Endometrium (tissue), 2 donors: ENCODE measurements around the gene WWC2.
A peak's percentile ranks its signal among the peaks of the same experiment; 100 is the strongest.

Source experiments
- FAIRE-seq: peaks from 2 replicates; lab custom pipeline; 2012; peaks lifted over from hg19 to GRCh38; lab: Jason Lieb, UNC
- donor health status: control.
- donor health status: control.

Gene WWC2

DNA sequence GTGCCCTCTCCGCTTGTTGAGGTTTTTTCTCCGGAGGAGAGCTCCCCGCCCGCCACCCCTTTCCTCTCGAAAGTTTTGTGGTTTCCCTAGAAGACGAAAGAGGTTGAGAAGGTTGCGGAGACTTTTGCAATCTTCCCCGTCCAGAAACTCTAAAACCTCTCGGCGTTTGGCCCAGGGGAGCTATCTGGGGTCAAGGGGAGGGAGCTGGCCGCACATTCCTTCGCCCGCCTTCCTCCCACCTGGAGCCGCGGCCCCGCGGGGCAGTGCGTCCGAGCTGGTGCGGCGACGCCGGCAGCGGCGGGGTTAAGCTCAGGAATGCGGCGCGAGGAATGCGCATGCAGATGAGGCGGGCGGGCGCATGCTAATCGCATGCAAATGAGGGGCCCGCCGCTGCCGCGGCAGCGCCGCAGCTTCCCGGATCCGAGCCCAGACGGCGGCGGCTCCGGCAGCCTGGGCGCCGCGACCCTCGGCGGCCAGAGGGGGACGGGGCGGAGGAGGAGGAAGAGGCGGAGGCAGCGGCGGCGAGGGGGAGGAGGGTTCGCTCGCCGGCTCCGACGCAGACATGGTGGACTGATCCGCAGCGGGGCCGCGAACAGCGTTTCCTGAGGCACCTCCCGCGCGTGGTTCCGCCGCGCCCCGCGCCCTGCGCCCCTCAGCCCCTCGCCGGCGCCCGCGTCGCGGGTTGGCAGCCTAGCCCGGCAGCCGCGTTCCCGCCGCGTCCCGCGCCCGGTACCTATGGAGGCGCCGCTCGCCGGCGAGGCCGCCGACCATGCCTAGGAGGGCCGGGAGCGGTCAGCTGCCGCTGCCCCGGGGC lies at the start of gene WWC2:
Gene WWC2, plus strand, starts transcription at position 535 of the 814 bp plus-strand sequence. Its CDS starts 235 bp downstream, at position 770.
- no peak for FAIRE-seq

DNA sequence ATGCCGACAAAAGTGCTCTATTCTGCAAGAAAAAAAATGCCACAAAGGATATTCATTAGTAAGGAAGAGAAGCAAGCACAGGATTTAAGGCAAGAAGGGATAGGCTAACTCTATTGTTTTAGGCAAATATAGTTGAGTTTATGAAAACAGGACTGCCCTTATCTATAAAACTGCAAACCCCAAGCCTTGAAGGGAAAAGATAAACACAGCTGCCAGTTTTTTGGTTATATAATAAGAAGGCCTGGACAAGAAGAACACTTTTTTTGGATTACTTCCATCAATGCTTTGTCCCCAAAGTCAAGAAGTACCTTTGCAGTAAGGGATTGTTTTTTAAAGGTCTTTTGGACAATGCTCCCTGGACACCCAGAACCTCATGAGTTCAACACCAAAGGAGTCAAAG lies 45.4 kb upstream of the WWC2 start:
- no peak for FAIRE-seq

DNA sequence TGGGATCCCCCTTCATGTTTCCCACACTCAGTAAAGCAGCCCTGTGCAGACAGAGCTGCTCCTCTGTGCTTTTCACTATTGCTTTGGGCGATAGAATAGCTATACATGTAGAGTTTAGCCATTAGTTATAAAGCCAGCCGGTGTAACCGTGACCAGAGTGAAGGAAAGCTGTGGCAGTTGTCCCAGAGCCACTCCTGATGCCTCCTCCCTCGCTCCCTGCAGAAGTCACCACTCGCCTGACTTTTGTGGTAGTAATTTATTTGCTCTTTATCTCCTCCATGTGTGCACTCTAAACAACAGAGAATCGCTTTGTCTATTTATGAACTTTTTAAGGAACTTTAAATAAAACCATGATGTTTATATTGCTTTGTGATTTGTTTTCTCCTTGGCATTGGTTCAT lies 41.8 kb upstream of the WWC2 start:
- FAIRE-seq, result peak; percentile 41

DNA sequence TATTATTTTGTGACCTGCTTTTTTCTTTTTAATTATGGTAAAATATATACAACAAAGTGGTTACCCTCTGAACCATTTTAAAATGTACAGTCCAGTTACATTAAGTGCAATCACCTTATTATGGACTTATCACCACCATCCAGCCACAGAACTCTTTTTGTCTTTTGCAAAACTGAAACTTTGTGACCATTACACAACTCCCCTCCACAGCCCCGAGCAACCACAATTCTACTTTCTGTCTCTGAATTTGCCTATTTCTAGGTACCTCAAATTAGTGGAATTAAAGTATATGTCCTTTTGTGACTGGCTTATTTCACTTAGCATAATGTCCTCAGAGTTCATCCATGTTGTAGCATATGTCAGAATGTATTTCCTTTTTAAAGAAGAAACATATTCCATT lies 39.3 kb upstream of the WWC2 start:
- no peak for FAIRE-seq

DNA sequence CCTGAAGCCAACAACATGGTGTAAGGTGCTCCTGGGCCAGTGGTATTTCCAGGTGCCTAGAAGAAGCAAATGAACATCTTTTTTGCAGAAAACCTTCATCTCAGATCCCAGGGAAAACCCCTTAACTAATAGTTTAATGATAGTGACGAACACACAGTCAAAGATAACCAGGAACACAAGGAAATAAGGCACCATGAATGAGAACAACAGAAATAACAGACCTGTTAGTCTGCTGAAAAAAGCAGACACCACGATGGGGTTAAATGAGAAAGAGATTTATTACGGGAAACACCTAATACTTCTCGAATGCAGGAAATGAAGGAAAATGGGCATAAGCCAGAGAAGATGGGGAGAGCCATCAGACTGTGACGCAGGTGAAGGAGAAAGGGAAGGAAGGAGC lies 30.6 kb upstream of the WWC2 start:
- FAIRE-seq, result no peak

DNA sequence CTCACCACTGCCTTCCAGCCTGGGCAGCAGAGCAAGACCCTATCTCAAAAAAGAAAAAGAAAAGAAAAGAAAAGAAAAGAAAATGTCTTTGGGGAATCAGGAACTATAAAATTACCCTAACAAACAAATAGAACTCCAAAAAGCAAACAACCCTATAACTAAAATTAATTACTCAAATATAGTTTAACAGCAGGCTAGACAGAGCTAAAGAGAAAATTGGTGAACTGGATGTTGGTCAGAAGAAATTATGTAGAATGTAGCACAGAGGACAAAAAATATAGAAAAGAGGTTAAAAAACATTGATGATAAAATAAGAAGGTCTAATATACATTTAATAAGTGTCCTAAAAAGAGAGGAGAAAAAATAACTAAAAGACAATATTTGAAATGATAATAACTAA lies 27.8 kb upstream of the WWC2 start:
- FAIRE-seq, result peak; percentile 15

DNA sequence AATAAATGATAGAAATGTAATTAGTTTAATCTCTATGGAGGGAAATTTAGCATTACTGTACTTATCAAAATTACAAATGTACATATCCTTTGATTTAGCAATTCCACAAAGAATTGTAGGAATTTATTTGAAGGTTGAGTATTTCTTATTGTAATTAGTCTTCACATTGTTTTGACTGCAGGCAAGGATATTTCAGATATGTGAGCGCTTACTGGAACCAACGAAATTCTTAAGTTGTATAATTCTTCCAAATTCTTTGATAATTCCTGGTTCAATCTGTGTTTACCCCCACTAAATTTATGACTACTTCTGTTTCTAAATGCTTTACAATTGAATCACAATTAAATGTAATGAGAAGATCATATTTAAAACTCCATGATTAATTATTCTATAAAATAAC lies 26.9 kb upstream of the WWC2 start:
- FAIRE-seq, result peak; percentile 8

DNA sequence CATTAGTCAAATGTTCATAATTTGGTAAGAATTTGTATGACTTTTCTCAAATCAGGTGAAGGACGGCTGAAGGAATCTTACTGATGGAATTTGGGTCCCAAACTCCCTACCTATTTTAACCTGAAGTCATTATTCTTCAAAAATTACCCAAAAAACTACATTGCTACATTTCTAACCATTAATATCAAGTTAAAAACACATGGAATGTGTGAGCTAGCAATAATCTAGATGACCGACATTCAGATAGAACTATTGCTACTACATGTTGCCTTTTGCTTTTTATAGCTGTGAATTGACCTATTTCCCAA lies 25.3 kb upstream of the WWC2 start:
- no peak for FAIRE-seq

DNA sequence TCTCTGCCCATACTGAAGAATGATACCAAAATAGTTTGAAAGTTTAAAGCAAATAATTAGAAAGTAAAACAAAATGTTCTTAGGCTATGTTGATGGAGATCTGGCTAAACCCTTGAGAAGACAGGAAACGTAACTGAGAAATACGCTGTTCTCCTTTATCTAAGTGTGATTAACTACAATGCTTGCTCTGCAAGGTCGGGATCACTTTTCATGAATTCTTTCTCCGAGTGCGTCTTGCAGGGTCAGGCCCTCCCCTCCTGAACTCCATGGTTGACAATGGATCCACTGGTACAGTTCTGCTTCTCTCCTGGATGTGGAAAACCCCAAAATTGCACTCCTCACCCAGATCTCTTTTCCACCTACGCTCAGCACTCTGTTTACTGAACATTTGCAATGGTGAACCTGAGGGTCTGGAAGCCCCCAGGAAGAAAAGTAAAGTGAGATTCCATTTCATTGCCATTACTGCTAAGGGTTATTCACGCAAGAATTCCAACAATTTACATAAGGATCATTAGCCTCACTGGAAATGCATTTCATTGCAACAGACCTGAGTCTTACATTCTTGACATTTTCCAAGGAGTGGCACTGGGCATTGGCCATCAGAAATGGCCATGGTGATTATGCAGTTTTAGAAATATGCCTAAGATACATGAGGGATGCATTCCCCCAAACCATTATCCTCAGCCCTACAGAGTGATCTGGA lies 24.6 kb upstream of the WWC2 start:
- no peak for FAIRE-seq

DNA sequence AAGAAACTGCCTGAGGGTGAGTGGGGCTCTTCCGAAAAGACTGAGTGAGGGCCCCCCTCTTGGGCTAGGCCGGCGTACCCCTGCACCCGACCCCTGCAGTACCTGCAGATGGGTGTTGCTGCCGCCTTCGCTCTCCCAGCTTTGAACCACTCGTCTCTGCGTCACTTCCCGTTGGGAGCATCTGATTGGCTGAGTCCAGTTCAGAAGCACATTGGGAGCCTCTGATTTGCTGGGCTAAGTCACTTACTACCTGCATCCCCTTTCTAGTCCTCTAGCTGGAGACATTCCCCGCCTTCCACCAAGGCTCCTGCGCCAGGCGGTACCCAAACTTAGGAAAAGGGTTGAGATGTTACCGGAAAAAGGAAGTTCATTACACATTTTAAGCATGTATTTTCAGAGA lies 20.4 kb upstream of the WWC2 start:
- no peak for FAIRE-seq

DNA sequence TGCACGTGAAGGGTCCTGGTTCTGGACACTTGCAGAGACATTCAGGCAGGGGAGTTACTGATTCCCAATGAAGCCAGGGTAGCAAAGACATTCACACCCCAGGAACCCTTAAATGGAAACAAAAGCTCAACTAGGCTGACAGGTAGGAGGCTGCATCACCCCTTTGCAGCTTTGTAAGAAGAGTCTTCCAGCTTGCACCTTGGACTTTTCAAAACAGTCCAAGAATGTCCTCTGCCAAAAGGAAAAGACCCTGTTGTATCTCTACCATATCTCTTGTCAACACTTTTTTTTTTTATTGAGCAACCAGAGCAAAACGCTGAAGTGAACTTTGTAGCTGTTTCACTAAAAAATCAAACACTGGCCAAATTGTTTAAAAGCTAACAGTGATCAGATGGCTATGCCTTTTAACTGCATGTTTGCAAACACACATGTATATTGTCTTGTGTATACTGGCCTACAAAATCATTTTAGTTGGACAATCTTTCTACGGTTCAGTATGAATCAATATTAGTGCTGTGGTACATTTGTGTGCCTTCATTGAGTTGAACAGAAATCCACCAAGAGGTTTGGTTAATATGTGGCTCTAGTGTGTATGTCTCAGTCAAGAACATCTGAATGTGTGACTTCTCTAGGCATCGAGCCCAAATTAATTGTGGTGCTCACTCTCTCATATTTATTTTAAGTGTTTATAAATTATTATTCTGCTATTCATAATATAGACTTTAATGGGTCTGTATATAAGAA lies 18.5 kb upstream of the WWC2 start:
- no peak for FAIRE-seq

DNA sequence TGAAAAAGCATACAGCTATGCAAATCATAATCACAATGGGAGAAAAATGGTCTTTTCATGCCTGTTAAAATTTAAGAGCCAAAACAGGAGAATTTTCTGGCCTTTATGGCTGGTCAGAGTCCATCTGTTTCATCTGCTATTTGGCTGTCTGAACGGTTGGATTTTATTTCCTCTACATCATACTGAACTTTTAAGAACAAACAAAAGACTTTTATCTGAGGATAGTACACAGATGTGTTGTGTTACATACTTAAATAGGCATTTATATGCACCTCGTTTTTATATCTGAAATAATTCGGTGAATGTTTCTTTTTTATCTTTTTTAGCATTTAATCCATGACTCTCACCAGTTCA lies 18.0 kb upstream of the WWC2 start:
- peak; percentile 93 for FAIRE-seq

DNA sequence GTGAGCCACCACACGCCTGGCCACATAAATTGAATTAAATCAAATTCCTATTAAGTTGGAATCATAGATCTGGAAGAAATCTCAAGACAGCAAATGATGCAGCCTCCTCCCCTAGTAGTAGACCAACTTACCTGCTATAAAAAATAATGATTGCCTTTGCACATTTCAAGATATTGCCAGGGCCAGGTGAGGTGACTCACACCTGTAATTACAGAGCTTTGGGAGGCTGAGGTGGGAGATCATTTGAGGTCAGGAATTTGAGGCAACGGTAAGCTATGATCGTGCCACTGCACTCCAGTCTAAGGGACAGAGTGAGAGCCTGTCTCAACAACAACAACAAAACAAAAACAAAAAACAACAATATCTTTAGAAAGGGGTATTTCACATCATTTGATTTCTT lies 17.0 kb upstream of the WWC2 start:
- FAIRE-seq, result no peak

DNA sequence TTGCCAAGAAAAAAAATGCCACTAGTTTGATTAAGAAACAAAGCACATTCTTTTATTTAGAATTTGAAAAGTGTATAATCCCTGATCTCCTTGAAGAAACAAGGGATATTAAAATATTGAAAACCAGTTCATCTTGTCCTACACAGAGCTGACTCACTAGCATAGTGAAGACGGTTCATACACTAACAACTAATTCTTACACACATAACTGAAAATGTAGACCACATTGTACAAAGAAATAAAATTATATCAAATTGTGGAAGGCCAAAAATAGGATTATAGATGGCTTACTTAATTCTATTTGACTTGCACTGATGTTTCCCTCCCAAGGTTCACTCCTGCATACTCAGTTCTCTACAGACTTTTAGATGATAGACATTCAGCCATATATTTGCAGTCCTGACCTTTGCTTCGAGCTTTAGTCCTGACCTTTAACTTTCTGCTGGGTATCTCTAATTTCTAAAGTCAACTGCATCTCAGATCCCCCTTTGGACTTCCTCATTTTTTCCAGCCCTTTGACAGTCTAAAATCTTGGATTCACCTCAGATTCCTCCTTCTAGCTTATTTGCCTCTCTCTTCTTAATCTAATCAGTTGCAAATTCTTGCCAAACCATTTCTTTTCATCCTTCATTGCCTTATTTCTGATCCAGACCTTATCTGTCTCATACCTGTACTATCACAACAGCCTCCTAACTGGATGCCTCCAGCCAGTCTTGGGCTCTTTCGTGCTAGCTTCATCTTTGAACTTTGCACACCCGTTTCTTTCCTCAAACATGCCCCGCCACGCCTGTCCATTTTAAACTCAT lies 4.5 kb upstream of the WWC2 start:
- FAIRE-seq, result no peak

DNA sequence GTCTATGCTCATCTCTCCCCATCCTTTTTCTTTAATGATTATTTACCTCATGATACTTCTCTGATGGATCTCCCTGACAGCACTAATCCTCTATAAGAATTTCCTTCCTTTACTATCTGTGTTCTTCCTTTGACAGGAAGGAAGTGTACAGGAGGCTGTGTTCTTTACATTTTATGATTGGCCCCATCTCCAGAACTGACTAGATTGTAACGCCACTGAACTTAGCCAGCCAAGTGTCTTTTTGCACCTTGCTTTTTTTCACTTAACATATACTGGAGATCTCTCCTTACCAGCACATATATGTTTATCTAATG lies 3.9 kb upstream of the WWC2 start:
- no peak for FAIRE-seq

DNA sequence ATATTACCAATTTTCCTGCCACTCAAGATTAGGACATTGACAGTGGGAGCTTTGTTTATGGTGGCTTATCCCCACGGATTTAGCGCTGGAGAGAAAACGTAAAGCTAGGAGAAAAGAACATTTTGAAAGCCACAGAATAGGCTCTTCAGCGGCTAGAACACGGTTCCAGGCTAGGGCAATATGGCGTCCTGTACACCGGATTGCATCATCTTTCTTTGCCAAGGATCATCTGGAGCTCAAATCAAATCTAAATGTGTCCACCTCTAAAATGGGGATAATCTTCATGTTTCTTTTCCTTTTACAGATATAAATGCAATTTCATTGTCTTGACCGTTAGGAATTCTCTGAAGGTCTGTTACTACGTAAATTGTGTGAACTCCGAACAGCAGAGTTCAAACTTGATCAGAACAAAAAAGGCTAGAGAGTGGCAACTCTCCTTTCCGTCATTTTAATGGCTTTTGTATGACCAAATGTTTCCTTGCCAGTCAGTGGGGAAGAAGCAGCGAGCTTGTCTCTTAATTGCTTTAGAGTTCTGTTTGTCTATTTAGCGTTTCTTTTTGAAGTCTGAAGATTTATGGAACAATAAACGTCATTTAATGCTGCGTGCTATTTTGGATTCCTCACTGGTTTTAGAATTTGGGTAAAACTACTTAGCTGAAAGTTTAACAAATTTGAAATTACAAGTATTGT lies 2.6 kb upstream of the WWC2 start:
- no peak for FAIRE-seq

DNA sequence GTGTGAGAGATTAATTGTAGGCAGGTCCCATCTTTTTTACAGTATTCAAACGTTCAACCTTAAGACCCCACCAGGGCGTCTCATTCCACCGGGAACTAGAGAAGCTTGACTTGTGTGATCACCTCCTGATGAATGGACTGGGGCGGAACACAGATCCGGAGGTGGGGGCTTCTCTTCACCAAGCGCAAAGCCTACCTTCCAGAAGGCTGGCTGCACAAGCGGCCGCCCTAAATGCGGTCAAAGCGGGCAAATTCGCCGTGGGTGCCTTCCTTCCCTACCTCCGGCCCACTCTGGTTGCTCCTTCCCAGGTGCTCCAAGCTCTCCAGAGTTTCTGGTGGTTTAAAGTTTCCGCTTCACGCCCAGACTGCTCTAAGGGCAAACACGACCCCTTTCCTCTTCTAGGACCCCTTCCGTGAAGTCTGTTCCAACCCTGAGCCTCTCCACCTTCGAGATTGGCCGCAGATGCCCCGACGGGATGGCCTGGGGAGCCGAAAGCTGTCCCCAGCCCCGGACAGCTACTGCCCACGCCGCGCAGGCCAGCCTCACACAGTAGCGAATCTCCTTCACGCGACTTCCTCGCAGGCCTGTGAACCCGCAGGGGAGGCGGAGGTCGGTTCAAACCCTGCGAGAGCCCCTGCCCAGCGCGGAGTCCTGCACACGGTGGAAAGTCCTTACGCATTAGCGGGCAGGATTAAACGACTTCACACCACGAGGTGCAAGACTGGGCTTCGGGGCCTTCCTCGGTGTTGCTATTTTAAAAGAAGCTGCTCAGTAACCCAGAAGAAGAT lies 1.6 kb upstream of the WWC2 start:
- FAIRE-seq, result no peak

DNA sequence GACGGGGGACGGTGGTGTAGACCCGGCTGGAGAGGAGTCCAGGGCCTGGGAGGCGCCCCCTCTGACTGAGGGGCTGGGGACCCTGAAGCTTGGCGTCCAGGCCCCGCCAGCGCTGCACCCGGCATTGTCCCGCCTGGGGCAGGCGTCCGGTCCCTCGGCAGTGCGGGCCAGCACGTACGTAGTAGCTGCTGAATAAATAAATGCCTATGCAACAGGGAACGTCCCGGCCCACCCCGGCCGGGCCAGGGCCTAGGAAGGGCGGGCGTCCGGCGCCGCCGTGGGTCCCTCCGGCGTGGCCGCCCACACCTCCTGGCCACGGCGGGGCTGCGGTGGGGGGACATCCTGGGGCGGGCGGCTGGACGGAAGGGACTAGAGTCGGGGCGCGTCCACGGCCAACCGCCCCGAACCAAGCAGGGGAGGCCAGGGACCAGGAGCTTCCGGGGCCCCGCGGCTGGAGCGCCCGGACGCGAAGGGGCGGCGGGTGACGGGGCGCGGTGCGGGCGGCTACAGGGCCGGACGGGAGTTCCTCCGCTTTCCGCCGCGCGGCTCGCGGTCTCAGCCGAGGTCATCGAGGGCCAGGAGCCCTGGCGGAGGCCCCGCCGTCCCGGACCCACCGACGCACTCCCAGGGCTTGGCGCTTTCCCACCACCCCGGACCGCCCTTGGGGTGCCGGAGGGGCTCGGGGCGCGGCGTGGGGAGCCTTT lies 886 bp upstream of the WWC2 start:
- no peak for FAIRE-seq

DNA sequence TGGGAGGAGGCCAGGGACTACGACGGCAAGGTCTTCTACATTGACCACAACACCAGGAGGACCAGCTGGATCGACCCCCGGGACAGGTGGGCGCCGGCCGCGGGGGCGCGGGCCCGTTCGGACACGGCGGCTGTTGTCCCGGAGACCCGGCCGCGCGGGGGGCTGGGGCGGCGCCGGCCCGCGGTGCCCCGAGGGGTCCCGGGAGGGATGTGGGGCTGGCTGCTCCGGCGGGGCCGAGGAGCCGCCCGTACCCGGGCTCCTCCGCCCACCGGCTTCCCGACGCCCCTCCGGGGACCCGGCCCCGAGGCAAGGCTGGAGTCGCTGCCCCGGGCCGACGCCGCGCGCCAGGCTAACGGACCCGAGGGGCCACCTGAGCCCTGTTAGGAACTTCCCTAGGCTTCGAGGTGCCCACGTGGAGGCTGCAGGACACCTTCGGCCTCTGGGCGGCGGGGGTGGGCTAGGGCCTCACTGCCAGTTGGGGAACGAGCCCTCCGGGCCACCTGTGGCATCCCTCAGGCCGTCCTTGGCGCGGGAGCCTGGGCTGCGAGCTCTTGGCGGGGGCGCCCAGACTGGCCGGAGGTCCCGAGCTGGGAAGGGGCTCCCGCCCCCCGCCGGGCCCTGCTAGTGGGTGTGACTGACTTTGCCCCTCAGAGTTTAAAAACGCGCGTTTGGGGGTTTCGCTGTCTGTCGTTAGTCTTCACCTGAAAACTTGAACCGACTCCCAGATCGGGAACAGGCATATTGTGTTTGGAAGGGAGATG lies 660 bp downstream of the WWC2 start:
- FAIRE-seq, result no peak

DNA sequence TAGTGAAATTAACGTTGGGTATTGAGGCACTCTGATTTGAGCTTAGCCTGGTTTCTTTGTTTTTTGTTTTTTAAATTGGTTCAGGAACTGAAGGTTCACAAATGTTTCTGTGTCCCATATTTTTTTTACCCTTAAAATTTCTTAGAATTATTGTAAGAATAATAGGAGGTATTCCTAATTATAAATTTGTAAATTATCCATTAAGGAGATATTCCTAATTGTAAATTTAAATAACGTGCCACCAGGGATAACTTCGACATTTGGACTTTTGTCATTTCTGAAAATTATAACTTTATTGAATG lies 1.2 kb downstream of the WWC2 start:
- no peak for FAIRE-seq
